Measurements from ENCODE around the gene NUPR1. TPM values are rescaled to one million over a fixed set of nuclear protein-coding genes. Genes with fewer than 3 reads are reported as not detected.
"Not testable (repeated sequence)": the region's sequence is repeated elsewhere in the genome, so short reads cannot be mapped to it uniquely, and the experiment has no call there.

Gene NUPR1
- total and polyA plus RNA-seq, 8 donors = 31.3 to 142 (median 39.0) TPM

- no peak for DNase-seq
- ATAC-seq = no peak
- TF ChIP-seq, protein P1, sequence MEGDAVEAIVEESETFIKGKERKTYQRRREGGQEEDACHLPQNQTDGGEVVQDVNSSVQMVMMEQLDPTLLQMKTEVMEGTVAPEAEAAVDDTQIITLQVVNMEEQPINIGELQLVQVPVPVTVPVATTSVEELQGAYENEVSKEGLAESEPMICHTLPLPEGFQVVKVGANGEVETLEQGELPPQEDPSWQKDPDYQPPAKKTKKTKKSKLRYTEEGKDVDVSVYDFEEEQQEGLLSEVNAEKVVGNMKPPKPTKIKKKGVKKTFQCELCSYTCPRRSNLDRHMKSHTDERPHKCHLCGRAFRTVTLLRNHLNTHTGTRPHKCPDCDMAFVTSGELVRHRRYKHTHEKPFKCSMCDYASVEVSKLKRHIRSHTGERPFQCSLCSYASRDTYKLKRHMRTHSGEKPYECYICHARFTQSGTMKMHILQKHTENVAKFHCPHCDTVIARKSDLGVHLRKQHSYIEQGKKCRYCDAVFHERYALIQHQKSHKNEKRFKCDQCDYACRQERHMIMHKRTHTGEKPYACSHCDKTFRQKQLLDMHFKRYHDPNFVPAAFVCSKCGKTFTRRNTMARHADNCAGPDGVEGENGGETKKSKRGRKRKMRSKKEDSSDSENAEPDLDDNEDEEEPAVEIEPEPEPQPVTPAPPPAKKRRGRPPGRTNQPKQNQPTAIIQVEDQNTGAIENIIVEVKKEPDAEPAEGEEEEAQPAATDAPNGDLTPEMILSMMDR (IDR thresholded peaks at IDR 0.05) = no peak
- intact Hi-C loops (cut with DNase I) = no loop called here
- H3K4me3 ChIP-seq = no peak overlapping the region
- H3K9me3 ChIP-seq = no peaks in the 10 kb centered on the region
- H3K4me1 ChIP-seq = peaks cover 20 to 54% of the 10 kb centered on the region in 2 donors
- H3K27ac ChIP-seq = peak overlapping the region; percentile 65 to 83
- H3K36me3 ChIP-seq = peaks cover 0 to 5% of the 10 kb centered on the region in 2 donors
- no peaks in the 10 kb centered on the region for H3K27me3 ChIP-seq
Observed at GRCh38 chr16:28532940-28533647, 5.7 kb downstream of the NUPR1 start.

DNA sequence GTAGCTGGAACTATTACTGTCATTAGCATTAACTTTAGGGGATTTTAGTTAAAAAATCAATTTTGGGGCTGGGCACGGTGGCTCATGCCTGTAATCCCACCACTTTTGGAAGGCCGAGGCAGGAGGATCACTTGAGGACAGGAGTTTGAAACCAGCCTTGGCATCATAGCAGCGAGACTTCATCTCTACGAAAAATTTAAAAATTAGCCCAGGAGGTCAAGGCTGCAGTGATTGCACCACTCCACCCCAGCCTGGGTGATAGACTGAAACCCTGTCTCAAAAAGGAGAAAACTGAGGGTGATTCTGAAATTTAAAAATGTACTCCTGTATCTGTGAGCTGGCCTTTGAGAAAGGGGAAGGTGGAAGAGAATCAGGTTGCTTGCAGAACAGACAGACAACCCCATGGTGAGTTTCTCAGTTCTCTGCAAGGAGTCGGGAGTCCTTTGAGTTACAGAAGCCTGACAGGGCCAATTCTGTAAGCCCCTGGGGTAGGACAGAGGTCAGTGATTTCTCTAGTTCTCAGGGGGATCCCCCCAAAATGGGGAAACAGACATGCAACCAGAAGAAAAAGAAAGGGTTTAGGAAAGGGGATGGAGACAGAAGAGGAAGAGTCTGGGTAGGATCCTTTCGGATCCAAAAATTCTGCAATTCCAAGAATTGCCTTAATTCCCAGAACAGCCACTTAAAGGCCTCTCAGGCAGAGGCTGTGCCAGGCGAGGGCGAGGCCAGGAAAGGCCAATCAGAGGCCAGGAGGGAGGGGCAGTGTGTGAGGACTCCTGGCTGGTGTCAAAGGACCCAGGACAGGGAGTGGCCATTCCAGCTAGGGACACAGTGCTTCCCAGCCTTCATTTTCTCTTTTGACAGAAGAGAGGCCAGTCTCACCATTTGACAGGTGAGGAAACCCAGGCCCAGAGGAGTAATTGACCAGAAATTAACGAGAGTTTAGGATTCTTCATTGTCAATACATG lies 6.7 kb downstream of the NUPR1 start:
- DNase-seq = peak in 3 of 4 donors; percentile 21 to 91 (median 87)
- H3K9me3 ChIP-seq = no peaks in the 10 kb centered on the region
- intact Hi-C loops (cut with DNase I) = no loop called here
- peaks cover 18 to 52% of the 10 kb centered on the region in 2 donors for H3K4me1 ChIP-seq
- peaks cover 0 to 5% of the 10 kb centered on the region in 2 donors for H3K36me3 ChIP-seq
- H3K4me3 ChIP-seq = no peak overlapping the region
- TF ChIP-seq, protein P1 (IDR thresholded peaks at IDR 0.05) = no peak
- H3K27me3 ChIP-seq = no peaks in the 10 kb centered on the region
- H3K27ac ChIP-seq = peak overlapping the region; percentile 65 to 83
- peak; percentile 98 for ATAC-seq

- TF ChIP-seq, protein P1 (IDR thresholded peaks at IDR 0.05) = no peak
- intact Hi-C loops (cut with DNase I) = no loop called here
- no peak for DNase-seq
Observed at GRCh38 chr16:28529124-28529523, 9.7 kb downstream of the NUPR1 start.

DNA sequence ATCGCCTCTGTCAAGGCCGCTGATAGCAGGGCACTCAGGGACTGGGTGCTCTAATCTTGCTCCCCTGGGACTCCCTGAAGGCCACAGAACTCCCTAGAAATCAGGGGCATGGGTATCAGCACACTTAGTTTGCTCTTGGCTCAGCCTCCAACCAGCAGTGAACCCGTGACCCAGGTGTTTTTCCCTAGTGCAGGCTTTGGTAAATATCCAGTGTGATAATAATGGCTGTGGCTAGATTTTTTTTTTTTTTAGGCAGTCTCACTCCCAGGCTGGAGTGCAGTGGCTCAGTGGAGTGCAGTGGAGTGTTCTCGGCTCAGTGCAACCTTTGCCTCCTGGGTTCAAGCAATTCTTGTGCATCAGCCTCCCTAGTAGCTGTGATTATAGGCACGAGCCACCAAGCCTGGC lies 10.3 kb downstream of the NUPR1 start:
- DNase-seq (no peak), ATAC-seq (no peak)
- Histone ChIP-seq H3K27me3 (no peaks in the 10 kb centered on the region), H3K9me3 (no peaks in the 10 kb centered on the region), H3K4me1 (peaks cover 10 to 27% of the 10 kb centered on the region in 2 donors), H3K4me3 (no peak overlapping the region), H3K36me3 (no peaks in the 10 kb centered on the region), H3K27ac (no peak overlapping the region)
- TF ChIP-seq, protein P1 (IDR thresholded peaks at IDR 0.05) = no peak
- intact Hi-C loops (cut with DNase I) = no loop called here

More at GRCh38 chr16:28529124-28529523, 9.7 kb downstream of the NUPR1 start:
- no peak for ATAC-seq
- Histone ChIP-seq H3K9me3 (no peaks in the 10 kb centered on the region), H3K4me1 (peaks cover 10 to 29% of the 10 kb centered on the region in 2 donors), H3K27ac (no peak overlapping the region), H3K4me3 (no peak overlapping the region), H3K36me3 (peaks cover 0 to 2% of the 10 kb centered on the region in 2 donors), H3K27me3 (no peaks in the 10 kb centered on the region)

- no peak for DNase-seq
- TF ChIP-seq, protein P1 (IDR thresholded peaks at IDR 0.05) = no peak
- Histone ChIP-seq H3K27me3 (no peaks in the 10 kb centered on the region), H3K27ac (no peak overlapping the region), H3K4me1 (peaks cover 10 to 22% of the 10 kb centered on the region in 2 donors), H3K9me3 (no peaks in the 10 kb centered on the region), H3K4me3 (no peak overlapping the region), H3K36me3 (no peaks in the 10 kb centered on the region)
- no peak for ATAC-seq
- intact Hi-C loops (cut with DNase I) = no loop called here
Observed at GRCh38 chr16:28527985-28528384, 10.8 kb downstream of the NUPR1 start.

- DNase-seq; H3K27me3 ChIP-seq; ATAC-seq; intact Hi-C loops (cut with DNase I); H3K27ac ChIP-seq; H3K9me3 ChIP-seq; H3K4me3 ChIP-seq; H3K36me3 ChIP-seq: not testable (repeated sequence)
- H3K4me1 ChIP-seq = peaks cover 6 to 15% of the 10 kb centered on the region in 2 donors
Observed at GRCh38 chr16:28527100-28527785, 11.5 kb downstream of the NUPR1 start.
